GM12878 (cell line): ENCODE data around the gene FOXP4.

ENCODE experiments used
- CBFB ChIP-seq: IDR thresholded peaks from 2 replicates; pipeline ENCODE4 v1.6.1; 2016; ENCODE audit warnings: antibody characterized with exemption, low read depth
- MEF2A ChIP-seq: IDR thresholded peaks from 2 replicates; pipeline ENCODE4 v1.6.1; 2011; ENCODE audit warnings: low read depth, mild to moderate bottlenecking, low read length, moderate library complexity; ENCODE audit not compliant: insufficient read depth
- NFXL1 ChIP-seq: fragments of 450-650 bp; IDR thresholded peaks from 2 replicates; pipeline ENCODE4 v1.6.1; 2017; ENCODE audit warnings: antibody characterized with exemption, mild to moderate bottlenecking, borderline replicate concordance
- POLR2A ChIP-seq: IDR thresholded peaks from 2 replicates; pipeline ENCODE4 v1.6.1; 2011; ENCODE audit warnings: low read depth, mild to moderate bottlenecking, low read length
- YY1 ChIP-seq: IDR thresholded peaks from 2 replicates; pipeline ENCODE4 v1.6.1; 2011; ENCODE audit warnings: low read depth, mild to moderate bottlenecking, low read length
- TF ChIP-seq, protein P1 (sequence below), 3 experiments: IDR thresholded peaks in 2 of 3; conservative IDR thresholded peaks in 1 of 3; 2 replicates each; pipeline ENCODE4 v1.5.1; 2011; ENCODE audit warnings: low read depth in 3 of 3, low read length in 3 of 3, mild to moderate bottlenecking in 3 of 3, control low read depth in 2 of 3, moderate library complexity in 2 of 3, inconsistent platforms in 1 of 3, mixed read lengths in 1 of 3; ENCODE audit not compliant: control insufficient read depth in 2 of 3, insufficient read depth in 1 of 3; ENCODE audit errors: extremely low read depth in 1 of 3
- TF ChIP-seq, protein P2 (sequence below): IDR thresholded peaks from 2 replicates; pipeline ENCODE4 v1.6.1; 2011; ENCODE audit warnings: low read depth, low read length, improper control_type of control experiment, borderline replicate concordance

DNA sequence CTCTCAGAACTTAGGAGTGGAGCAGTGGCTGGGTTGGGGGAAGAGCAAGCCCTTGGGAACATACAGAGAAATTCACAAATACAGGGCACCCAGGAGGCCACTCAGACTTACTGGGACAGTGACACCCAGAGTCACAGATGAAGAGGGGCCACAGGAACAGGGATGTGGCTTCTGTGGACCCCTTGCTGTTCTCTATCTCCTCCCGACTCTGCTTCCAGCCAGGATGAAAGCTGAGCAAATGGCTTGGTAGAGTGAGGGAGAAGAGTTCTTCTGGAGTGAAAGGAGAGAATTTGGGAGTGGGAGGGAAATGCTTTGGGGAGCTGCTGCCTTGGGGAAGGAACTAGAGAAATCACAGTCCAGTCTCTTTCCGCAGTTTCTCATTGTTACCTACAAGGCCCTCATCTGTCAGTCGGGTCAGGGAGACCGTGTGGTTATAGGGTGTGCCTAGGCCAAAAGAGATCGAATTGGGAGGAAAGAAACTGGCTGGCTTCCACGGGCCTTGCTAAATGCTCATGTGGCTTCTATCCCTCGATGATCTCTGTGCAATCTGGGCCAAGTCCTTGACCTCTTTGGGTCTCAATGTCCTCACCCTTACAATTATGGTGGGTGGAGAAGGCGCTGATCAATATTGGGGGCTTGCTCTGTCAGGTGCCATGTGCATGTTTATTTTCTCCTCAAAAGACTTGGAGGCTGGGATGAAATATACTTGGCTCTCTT, 17.0 kb downstream of the FOXP4 start:
- TF ChIP-seq, protein P1, sequence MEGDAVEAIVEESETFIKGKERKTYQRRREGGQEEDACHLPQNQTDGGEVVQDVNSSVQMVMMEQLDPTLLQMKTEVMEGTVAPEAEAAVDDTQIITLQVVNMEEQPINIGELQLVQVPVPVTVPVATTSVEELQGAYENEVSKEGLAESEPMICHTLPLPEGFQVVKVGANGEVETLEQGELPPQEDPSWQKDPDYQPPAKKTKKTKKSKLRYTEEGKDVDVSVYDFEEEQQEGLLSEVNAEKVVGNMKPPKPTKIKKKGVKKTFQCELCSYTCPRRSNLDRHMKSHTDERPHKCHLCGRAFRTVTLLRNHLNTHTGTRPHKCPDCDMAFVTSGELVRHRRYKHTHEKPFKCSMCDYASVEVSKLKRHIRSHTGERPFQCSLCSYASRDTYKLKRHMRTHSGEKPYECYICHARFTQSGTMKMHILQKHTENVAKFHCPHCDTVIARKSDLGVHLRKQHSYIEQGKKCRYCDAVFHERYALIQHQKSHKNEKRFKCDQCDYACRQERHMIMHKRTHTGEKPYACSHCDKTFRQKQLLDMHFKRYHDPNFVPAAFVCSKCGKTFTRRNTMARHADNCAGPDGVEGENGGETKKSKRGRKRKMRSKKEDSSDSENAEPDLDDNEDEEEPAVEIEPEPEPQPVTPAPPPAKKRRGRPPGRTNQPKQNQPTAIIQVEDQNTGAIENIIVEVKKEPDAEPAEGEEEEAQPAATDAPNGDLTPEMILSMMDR (IDR thresholded peaks at IDR 0.05 in 2 of 3, conservative IDR thresholded peaks at IDR 0.05 in 1 of 3; ENCODE audit: control insufficient read depth in 2 of 3, extremely low read depth in 1 of 3, insufficient read depth in 1 of 3, low read depth in 3 of 3, low read length in 3 of 3) = no peak
- no peak for TF ChIP-seq POLR2A
- TF ChIP-seq NFXL1 = no peak
- TF ChIP-seq MEF2A = no peak
- no peak for TF ChIP-seq YY1
- no peak for TF ChIP-seq CBFB
- TF ChIP-seq, protein P2, sequence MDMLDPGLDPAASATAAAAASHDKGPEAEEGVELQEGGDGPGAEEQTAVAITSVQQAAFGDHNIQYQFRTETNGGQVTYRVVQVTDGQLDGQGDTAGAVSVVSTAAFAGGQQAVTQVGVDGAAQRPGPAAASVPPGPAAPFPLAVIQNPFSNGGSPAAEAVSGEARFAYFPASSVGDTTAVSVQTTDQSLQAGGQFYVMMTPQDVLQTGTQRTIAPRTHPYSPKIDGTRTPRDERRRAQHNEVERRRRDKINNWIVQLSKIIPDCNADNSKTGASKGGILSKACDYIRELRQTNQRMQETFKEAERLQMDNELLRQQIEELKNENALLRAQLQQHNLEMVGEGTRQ = no peak
